Measurements from ENCODE around the gene GJB2.

GJB2 gene

GRCh38 chr13:20192836-20193161, at the start of gene GJB2:
Gene GJB2 (minus strand): TSS chr13:20192938. CDS start chr13:20189581, 3,357 bp downstream.
- no peak for DNase-seq (ENCODE audit: low spot score)

DNA sequence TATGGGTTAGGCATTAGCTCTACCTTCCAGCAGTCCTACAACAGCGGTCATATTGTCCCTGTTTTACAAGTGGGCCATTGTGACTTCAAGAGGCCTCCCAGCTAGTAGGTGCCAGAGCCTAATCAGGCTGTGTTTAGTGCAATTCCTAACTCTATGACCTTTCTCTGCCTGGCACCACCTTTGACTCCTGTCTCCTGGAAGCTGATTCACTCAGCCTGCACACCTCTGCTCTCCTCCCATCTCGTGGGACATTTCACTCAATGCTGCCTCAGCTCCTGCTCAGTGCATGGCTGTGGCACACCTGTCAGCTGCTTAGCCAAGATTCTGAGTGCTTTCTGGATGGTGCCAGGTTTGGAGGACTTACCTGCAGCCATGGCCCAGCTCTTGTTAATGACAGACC, 48.9 kb upstream of the GJB2 start:
- no peak for DNase-seq (ENCODE audit: low spot score)

DNA sequence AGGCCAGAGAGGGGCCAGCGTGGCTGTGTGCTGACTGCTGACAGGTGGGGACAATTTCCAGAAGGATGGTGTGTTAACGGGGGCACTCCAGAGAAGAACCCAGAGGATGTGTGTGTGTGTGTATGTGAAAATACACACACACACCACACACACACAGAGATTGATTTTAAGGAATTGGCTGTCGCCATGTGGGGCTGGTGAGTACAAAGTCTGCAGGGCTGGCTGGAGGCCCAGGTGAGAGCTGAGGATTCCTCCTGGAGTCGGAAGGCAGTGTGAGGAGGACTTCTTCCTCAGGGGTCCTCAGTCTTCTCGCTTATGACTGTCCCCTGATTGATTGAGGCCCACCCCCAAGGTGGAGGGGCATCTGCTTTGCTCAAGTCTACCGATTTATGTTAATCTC, 47.0 kb upstream of the GJB2 start:
- DNase-seq (ENCODE audit: low spot score): no peak

- no peak for DNase-seq (ENCODE audit: low spot score)
These were observed 40.0 kb upstream of the GJB2 start for GRCh38 chr13:20232556-20233277.

DNA sequence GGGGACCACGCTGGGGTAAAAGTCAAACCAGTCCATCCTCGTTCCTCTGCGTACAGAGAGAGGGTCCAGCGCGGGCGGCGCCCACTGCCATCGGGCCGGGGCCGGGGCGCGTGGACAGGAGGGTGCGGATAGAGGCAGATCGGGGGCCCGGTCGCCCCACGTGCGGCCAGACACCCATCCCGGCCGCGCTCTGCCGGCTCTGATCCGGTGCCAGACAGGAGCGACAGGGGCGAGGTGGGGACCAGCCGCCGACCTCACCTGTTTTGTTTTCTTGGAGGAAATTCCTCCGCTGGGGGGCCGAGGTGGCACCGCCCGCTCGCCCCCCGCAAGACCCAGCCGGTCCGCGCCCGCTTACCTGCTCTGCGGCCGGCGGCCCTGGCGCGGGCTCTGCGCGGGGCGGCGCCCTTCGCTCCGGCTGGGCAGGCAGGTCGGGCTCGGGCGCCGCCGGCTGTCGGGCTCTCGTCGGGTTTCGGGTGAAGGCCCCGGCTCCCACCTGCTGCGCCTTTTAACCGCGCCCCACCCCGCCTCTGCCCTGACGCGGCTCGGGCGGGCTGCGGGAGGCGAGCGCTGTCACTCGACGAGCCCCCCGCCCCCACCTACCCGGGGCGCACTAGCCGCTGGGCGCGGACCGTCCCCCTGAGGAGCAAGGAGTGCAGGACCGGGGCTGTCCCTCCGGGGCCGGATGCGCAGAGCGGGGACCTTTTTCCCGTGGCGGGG, 39.3 kb upstream of the GJB2 start, which contains the start of gene GJB6:
TSS of gene GJB6 (minus strand) at position 481 of the 717 bp plus-strand sequence. CDS start 8,839 bp downstream, outside the sequence.
- DNase-seq (ENCODE audit: low spot score): no peak

GRCh38 chr13:20230913-20231838, 38.4 kb upstream of the GJB2 start:
- peak; percentile 12 for DNase-seq (ENCODE audit: low spot score)

GRCh38 chr13:20227730-20228129, 35.0 kb upstream of the GJB2 start:
- DNase-seq (ENCODE audit: low spot score): no peak

DNA sequence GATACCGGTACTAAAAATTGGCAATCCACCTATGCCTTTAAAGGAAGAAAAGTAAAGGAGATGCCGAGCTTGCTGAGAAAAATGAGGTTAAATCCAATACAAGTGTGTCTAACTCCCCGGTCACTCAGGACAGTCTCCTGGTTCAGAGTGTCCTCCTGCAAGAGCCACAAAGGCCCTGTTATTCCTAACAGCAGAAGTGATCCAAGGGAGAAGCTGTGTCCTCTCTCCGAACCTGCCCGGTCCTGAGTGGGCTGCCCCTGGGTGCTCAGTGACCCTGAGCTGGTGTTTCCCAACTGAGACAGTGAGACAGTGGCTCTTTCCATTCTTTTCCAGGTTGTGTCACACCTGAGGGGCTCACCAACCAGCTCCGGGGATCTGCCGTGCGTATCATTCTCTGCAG, 34.5 kb upstream of the GJB2 start:
- DNase-seq (ENCODE audit: low spot score): no peak

DNA sequence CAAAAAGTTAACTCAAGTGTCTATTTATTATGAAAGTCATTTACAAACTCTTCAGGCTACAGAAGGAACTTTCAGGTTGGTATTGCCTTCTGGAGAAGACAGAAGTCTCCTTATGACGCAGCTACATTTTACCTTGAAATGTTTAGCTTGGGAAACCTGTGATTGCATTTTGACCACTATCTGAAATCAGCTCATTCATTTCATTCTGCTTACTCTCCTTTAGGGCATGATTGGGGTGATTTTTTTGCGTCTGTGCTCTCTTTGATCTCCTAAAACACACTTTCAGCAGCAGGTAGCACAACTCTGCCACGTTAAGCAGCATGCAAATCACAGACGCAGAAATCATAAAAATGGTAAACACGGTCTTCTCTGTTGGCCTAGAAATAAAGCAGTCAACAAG, 29.8 kb upstream of the GJB2 start:
- DNase-seq (ENCODE audit: low spot score): no peak

DNA sequence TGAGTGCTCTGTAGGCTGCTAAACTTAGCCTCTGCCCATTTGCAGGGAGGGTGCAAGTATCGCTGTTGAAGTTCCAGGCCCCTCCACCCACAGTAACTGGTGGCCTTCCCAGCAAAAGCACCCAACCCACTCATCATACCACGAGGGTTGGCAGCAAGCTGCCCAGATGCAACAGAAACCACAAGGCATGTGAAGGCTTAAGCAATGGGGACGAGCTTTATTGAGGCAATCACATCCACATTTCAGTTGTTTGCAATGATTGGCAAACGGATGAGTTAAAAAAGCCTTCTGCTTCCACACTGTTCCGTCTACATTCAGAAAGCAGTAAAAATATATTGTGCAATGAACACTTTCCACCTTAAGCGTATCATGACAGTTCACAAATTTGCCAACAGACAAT, 29.0 kb upstream of the GJB2 start:
- DNase-seq (ENCODE audit: low spot score): no peak

DNA sequence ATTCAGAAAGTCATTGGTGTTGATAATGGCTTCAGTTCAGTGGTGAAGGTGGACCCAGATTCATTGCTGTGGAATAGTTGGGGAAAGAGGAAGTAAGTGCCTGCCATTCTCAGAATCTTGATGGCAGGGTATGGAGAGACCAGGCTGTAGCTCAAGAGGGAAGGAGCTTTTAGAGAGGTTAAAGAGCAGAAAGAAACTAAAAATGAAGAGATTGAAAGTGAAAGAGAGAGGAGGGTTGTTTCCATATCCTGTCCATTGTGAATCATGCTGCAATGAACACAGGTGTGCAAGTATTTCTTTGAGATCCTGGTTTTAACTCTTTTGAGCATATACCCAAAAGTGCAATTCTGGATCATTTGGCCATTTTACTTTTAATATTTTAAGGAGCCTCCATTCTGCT, 26.8 kb upstream of the GJB2 start:
- DNase-seq (ENCODE audit: low spot score): no peak

GRCh38 chr13:20217168-20217567, 24.4 kb upstream of the GJB2 start:
- DNase-seq (ENCODE audit: low spot score): no peak

- no peak for DNase-seq (ENCODE audit: low spot score)
These were observed 17.2 kb upstream of the GJB2 start for GRCh38 chr13:20209948-20210347.

DNA sequence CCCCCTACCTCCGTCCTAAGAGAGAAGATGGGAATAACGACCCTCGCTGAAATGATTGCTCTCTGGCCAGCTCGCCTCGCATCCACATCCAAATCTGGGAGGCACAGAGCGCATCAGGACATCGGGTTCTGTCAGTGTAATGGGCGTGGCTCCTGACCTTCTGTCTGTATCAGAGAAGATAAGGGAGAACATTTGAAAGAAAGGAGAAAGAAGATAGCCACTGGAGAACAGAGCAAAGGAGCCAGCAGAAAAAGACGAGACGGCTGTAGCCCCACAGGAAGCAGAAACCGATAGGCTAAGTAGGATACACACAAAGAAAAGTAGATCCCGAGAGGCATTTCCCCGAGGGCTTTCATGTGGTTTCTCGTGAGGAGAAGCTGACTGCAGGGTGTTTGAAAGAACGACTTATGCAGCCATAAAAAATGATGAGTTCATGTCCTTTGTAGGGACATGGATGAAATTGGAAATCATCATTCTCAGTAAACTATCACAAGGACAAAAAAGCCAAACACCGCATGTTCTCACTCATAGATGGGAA, 14.0 kb upstream of the GJB2 start:
- no peak for DNase-seq (ENCODE audit: low spot score)

DNA sequence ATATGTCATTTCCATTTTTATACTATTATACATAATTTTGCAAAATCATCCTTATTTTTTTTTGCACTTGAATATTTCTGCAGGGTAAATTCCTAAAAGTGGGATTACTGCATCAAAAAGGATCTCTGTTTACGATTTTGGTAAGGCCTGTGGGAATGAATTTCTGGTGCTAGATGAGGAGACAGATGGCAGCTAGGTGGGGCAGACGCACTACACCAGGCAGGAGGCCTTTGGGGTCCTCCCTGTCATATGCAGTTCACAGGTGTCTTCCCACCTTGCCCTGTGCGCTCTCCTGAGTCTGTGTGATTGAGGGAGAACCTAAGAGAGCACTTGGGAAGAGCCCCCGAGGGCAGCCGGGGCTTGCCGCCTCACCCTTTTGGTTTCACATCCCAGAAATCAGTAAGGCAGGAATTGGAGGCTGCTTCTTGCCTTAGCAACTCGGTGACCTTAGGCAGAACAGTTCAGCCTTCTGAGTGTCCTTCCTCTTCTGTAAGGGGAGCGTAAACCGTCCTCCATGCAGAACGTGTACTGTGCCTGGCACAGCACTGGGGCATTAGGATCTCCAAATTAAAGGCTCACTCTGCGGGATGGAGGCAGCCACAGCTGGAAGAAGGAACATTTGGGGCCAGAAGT, 13.4 kb upstream of the GJB2 start:
- DNase-seq (ENCODE audit: low spot score): no peak

- DNase-seq (ENCODE audit: low spot score): no peak
These were observed 6.0 kb upstream of the GJB2 start for GRCh38 chr13:20198781-20199180.

- peak; percentile 36 for DNase-seq (ENCODE audit: low spot score)
These were observed 4.7 kb upstream of the GJB2 start for GRCh38 chr13:20197361-20197834.

DNA sequence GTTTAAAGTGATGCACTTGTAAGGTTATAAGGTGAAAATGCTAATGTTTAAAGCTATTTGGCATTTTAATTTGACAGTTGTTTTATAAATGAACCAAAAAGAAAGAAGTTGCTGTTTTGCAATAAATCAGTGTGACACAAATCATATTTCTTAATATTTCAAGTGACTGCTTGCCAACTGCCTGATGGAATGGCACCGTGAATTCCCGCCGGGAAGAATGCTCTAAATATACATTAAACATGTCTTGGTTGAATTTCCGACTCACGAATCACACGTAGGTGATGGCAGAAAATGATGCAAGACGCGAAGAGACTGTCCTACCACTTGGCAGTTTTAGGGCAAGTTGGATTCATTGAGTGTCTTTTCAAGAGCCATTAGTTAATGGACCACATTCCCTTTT, 3.1 kb upstream of the GJB2 start:
- no peak for DNase-seq (ENCODE audit: low spot score)

GRCh38 chr13:20193907-20194631, 1.3 kb upstream of the GJB2 start:
- no peak for DNase-seq (ENCODE audit: low spot score)

DNA sequence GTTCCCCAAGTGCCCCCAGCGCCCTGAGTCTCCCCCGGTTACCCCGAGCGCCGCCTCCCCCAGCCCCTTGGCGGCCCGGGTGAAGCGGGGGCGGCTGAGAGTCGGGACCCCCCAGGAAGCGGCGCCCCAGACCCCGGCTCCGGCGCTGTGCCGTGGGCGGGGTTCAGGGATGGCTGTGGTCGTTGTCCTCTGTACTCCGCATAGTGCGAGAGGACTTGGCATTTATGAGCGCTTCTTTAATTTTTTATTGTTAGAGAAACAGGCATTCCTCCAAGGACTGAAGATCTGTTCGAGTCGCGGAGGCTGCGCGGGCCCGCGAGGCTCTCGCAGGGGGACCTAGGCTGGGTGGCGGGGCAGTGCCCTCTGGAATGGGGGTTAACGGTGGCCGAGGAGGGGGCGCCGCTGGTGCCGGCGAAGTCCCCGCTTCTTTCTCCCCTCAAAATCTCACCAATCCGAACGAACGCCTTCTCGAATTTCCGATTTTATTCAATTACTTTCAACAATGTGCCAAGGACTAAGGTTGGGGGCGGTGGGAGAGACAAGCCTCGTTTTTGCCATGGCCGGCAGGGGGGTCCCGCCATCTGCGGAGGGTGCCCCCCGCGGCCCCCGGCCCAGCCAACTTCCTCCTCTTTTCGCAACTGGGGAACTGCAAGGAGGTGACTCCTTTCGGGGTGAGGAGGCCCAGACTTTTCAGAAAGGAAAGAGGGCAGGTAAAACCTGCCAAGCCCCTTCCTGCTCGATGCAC, 596 bp upstream of the GJB2 start:
- no peak for DNase-seq (ENCODE audit: low spot score)

All from CD4-positive, alpha-beta T cell treated with Interleukin-2 at 100 ng/mL for 4 hours (primary cell).